Activated B cell treated with CpG ODN at 0.5 μM for 24 hours (primary cell): ENCODE measurements around the gene SMARCA1. TPM values are rescaled to one million over a fixed set of nuclear protein-coding genes. Genes with fewer than 3 reads are reported as not detected.
A peak's percentile ranks its signal among the peaks of the same experiment; 100 is the strongest.

Experiments
- ATAC-seq: fragments of 200-7000 bp; cut with Tn5 transposase; one replicate; pipeline ENCODE4 v1.10.0; 2021; ENCODE audit warnings: low read depth, mild to moderate bottlenecking, moderate library complexity
- CTCF ChIA-PET: fragments of 350-600 bp; sonication (Branson Sonifier 250); formaldehyde crosslinking; loops from one replicate; lab custom pipeline; 2021; ENCODE audit warnings: antibody characterized with exemption; lab: Charles Lee
- POLR2A ChIA-PET: fragments of 350-600 bp; sonication (Branson Sonifier 250); formaldehyde crosslinking; loops from one replicate; lab custom pipeline; 2021; ENCODE audit warnings: antibody characterized with exemption; lab: Charles Lee
- DNase-seq: peaks from one replicate; pipeline ENCODE4 v3.0.0; 2022
- H3K27ac Mint-ChIP-seq: one replicate; pipeline ENCODE4 v1.8.0; 2020; ENCODE audit warnings: mixed read lengths
- H3K27me3 Mint-ChIP-seq: one replicate; pipeline ENCODE4 v1.8.0; 2021; ENCODE audit warnings: mixed read lengths
- H3K36me3 Mint-ChIP-seq: one replicate; pipeline ENCODE4 v1.8.0; 2021; ENCODE audit warnings: low read depth, mixed read lengths
- H3K4me1 Mint-ChIP-seq: one replicate; pipeline ENCODE4 v1.8.0; 2021; ENCODE audit warnings: mixed read lengths
- H3K4me3 Mint-ChIP-seq: one replicate; pipeline ENCODE4 v1.8.0; 2020; ENCODE audit warnings: mild to moderate bottlenecking, mixed read lengths
- H3K9me3 Mint-ChIP-seq: one replicate; pipeline ENCODE4 v1.8.0; 2020; ENCODE audit warnings: mixed read lengths
- CTCF ChIP-seq: fragments of 200-600 bp; IDR thresholded peaks from one replicate; pipeline ENCODE4 v1.8.0; 2022; ENCODE audit warnings: antibody characterized with exemption, mild to moderate bottlenecking
- intact Hi-C: fragments of 100-400 bp; cut with micrococcal nuclease; formaldehyde crosslinking; loops from one replicate; pipeline ENCODE4 v1.15.1; 2024
- total RNA-seq: library from RNA; stranded (reverse); gene quantifications from 2 replicates; pipeline ENCODE4 v1.2.3, GENCODE V29; 2022

Gene SMARCA1, protein sequence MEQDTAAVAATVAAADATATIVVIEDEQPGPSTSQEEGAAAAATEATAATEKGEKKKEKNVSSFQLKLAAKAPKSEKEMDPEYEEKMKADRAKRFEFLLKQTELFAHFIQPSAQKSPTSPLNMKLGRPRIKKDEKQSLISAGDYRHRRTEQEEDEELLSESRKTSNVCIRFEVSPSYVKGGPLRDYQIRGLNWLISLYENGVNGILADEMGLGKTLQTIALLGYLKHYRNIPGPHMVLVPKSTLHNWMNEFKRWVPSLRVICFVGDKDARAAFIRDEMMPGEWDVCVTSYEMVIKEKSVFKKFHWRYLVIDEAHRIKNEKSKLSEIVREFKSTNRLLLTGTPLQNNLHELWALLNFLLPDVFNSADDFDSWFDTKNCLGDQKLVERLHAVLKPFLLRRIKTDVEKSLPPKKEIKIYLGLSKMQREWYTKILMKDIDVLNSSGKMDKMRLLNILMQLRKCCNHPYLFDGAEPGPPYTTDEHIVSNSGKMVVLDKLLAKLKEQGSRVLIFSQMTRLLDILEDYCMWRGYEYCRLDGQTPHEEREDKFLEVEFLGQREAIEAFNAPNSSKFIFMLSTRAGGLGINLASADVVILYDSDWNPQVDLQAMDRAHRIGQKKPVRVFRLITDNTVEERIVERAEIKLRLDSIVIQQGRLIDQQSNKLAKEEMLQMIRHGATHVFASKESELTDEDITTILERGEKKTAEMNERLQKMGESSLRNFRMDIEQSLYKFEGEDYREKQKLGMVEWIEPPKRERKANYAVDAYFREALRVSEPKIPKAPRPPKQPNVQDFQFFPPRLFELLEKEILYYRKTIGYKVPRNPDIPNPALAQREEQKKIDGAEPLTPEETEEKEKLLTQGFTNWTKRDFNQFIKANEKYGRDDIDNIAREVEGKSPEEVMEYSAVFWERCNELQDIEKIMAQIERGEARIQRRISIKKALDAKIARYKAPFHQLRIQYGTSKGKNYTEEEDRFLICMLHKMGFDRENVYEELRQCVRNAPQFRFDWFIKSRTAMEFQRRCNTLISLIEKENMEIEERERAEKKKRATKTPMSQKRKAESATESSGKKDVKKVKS
- total RNA-seq, result 0.73 and 1.1 TPM in 2 replicates

- Mint-ChIP-seq H3K27ac (no peak within 1 kb of the TSS), H3K36me3 (no peaks in the 10 kb centered on the region), H3K4me3 (peak within 1 kb of the TSS; percentile 84), H3K27me3 (peaks cover 2% of the 10 kb centered on the region), H3K4me1 (peaks cover 3% of the 10 kb centered on the region), H3K9me3 (no peaks in the 10 kb centered on the region)
- TF ChIP-seq CTCF, result no peak
- DNase-seq (no peak), ATAC-seq (peak; percentile 25)
- POLR2A ChIA-PET, result no interaction called here
- intact Hi-C loops, result no loop called here
- CTCF ChIA-PET, result no interaction called here
Measured at GRCh38 chrX:129523079-129523911, at the start of gene SMARCA1. SMARCA1 (minus strand) TSS chrX:129523490; CDS start chrX:129523370, 120 bp downstream.

GRCh38 chrX:129572422-129572821 lies 49.1 kb upstream of the SMARCA1 start:
- no peak overlapping the region for H3K27ac Mint-ChIP-seq
- no peaks in the 10 kb centered on the region for H3K27me3 Mint-ChIP-seq
- TF ChIP-seq CTCF, result no peak
- no peaks in the 10 kb centered on the region for H3K4me1 Mint-ChIP-seq
- DNase-seq (no peak), ATAC-seq (no peak)
- intact Hi-C loops, result no loop called here
- ChIA-PET POLR2A (no interaction called here), CTCF (no interaction called here)
- H3K4me3 Mint-ChIP-seq, result no peak overlapping the region
- H3K9me3 Mint-ChIP-seq, result no peaks in the 10 kb centered on the region
- H3K36me3 Mint-ChIP-seq, result peaks cover 44% of the 10 kb centered on the region

- Mint-ChIP-seq H3K27ac (no peak overlapping the region), H3K36me3 (peaks cover 38% of the 10 kb centered on the region), H3K4me3 (no peak overlapping the region), H3K27me3 (no peaks in the 10 kb centered on the region), H3K4me1 (peaks cover 10% of the 10 kb centered on the region), H3K9me3 (no peaks in the 10 kb centered on the region)
- no peak for ATAC-seq
- ChIA-PET CTCF (no interaction called here), POLR2A (no interaction called here)
- no peak for TF ChIP-seq CTCF
- DNase-seq, result no peak
- intact Hi-C loops, result no loop called here
Measured at GRCh38 chrX:129568349-129568748, 45.1 kb upstream of the SMARCA1 start.

DNA sequence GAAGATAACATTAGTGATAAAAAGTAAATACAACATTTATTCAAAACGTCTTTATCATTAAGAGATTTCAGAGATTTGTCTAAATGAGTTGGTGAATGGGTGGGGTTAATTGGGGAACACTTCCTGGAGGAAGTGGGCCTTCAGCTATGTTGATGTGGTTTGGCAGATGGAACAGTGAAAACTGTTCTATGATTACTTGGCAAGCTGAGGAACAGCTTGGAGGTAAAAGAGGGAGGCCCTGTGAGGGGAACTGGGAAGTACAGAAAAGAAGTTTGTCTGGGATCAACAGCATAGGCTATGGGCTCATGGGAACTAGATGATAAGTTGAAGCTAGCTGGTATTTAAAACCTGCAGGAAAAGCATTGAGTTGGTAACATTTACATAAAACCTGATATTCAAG lies 42.8 kb upstream of the SMARCA1 start:
- ATAC-seq (no peak), DNase-seq (no peak)
- no peak for TF ChIP-seq CTCF
- Mint-ChIP-seq H3K9me3 (no peaks in the 10 kb centered on the region), H3K27me3 (no peaks in the 10 kb centered on the region), H3K27ac (no peak overlapping the region), H3K4me1 (peaks cover 10% of the 10 kb centered on the region), H3K4me3 (no peak overlapping the region), H3K36me3 (peaks cover 49% of the 10 kb centered on the region)
- ChIA-PET CTCF (no interaction called here), POLR2A (no interaction called here)
- intact Hi-C loops, result no loop called here
